Smooth muscle cell (in vitro differentiated cells): ENCODE measurements around the gene KCTD17. TPM values are rescaled to one million over a fixed set of nuclear protein-coding genes. Genes with fewer than 3 reads are reported as not detected.

ENCODE experiments used
- DNase-seq: peaks from one replicate; lab custom pipeline; 2025; ENCODE audit not compliant: unreplicated experiment; lab: John Stamatoyannopoulos, UW
- H2AFZ ChIP-seq: fragments of 200-600 bp; sonication (generic); 2 replicates; pipeline ENCODE4 v1.6.0; 2016; ENCODE audit warnings: antibody characterized with exemption, low read depth, mild to moderate bottlenecking
- H3F3A ChIP-seq: fragments of 200-600 bp; sonication (generic); 2 replicates; pipeline ENCODE4 v1.6.0; 2017; ENCODE audit warnings: antibody characterized with exemption, low read depth
- H3K27ac ChIP-seq: fragments of 200-600 bp; sonication (generic); 2 replicates; pipeline ENCODE4 v1.5.1; 2016; ENCODE audit warnings: low read depth, mild to moderate bottlenecking
- H3K27me3 ChIP-seq: fragments of 200-600 bp; sonication (generic); 2 replicates; pipeline ENCODE4 v1.6.1; 2016; ENCODE audit warnings: low read depth, mild to moderate bottlenecking
- H3K36me3 ChIP-seq: fragments of 200-600 bp; sonication (generic); 2 replicates; pipeline ENCODE4 v1.5.1; 2016; ENCODE audit warnings: low read depth
- H3K4me1 ChIP-seq: fragments of 200-600 bp; sonication (generic); 2 replicates; pipeline ENCODE4 v1.5.1; 2016; ENCODE audit warnings: low read depth
- H3K4me2 ChIP-seq: fragments of 200-600 bp; sonication (generic); 2 replicates; pipeline ENCODE4 v1.6.0; 2016; ENCODE audit warnings: mild to moderate bottlenecking
- H3K4me3 ChIP-seq: fragments of 200-600 bp; sonication (generic); 2 replicates; pipeline ENCODE4 v1.5.1; 2016; ENCODE audit warnings: mild to moderate bottlenecking
- H3K79me2 ChIP-seq: fragments of 200-600 bp; sonication (generic); 2 replicates; pipeline ENCODE4 v1.6.0; 2016; ENCODE audit warnings: low read depth, mild to moderate bottlenecking
- H3K9ac ChIP-seq: fragments of 200-600 bp; sonication (generic); 2 replicates; pipeline ENCODE4 v1.6.0; 2016; ENCODE audit warnings: low read depth
- H3K9me3 ChIP-seq: fragments of 200-600 bp; sonication (generic); replicated peaks from 2 replicates; pipeline ENCODE4 v1.5.1; 2016; ENCODE audit warnings: low read depth
- H4K20me1 ChIP-seq: fragments of 200-600 bp; sonication (generic); 2 replicates; pipeline ENCODE4 v1.6.0; 2016; ENCODE audit warnings: low read depth
- WGBS: methylation state at CpG from one replicate; pipeline ENCODE4 v1.1.7; 2016; ENCODE audit warnings: low lambda C conversion rate; 5-methylcytosine and 5-hydroxymethylcytosine counted together
- polyA plus RNA-seq: library from polyadenylated mRNA; unstranded; fragments of >200 nt; fragmentation: Nextera tagmentation; extraction: Ambion mirVana; gene quantifications from 2 replicates; pipeline ENCODE4 v1.2.1, GENCODE V29; 2016
- total RNA-seq: library from RNA; depleted of rRNA; stranded (reverse); fragments of >200 nt; gene quantifications from 2 replicates; pipeline ENCODE4 v1.2.3, GENCODE V29; 2014
- TF ChIP-seq, protein P1 (sequence below): fragments of 200-600 bp; sonication (generic); IDR thresholded peaks from 2 replicates; pipeline ENCODE4 v1.5.1; 2017; ENCODE audit warnings: borderline replicate concordance, mild to moderate bottlenecking, antibody characterized with exemption; ENCODE audit not compliant: insufficient read depth, poor library complexity, severe bottlenecking

KCTD17 gene
- total and polyA plus RNA-seq, 2 experiments from 2014 or later: 20.0 to 36.9 TPM

- no peak overlapping the region for H3K4me2 ChIP-seq
- no peak overlapping the region for H3K9ac ChIP-seq
- no peaks in the 10 kb centered on the region for H3F3A ChIP-seq
- H2AFZ ChIP-seq: no peak overlapping the region
- no peaks in the 10 kb centered on the region for H3K9me3 ChIP-seq
- H3K36me3 ChIP-seq: no peaks in the 10 kb centered on the region
- no peak overlapping the region for H3K4me3 ChIP-seq
- H4K20me1 ChIP-seq: peaks cover 59% of the 10 kb centered on the region
- H3K27me3 ChIP-seq: no peaks in the 10 kb centered on the region
- TF ChIP-seq, protein P1, sequence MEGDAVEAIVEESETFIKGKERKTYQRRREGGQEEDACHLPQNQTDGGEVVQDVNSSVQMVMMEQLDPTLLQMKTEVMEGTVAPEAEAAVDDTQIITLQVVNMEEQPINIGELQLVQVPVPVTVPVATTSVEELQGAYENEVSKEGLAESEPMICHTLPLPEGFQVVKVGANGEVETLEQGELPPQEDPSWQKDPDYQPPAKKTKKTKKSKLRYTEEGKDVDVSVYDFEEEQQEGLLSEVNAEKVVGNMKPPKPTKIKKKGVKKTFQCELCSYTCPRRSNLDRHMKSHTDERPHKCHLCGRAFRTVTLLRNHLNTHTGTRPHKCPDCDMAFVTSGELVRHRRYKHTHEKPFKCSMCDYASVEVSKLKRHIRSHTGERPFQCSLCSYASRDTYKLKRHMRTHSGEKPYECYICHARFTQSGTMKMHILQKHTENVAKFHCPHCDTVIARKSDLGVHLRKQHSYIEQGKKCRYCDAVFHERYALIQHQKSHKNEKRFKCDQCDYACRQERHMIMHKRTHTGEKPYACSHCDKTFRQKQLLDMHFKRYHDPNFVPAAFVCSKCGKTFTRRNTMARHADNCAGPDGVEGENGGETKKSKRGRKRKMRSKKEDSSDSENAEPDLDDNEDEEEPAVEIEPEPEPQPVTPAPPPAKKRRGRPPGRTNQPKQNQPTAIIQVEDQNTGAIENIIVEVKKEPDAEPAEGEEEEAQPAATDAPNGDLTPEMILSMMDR: no peak
- no peak for DNase-seq
- H3K27ac ChIP-seq: no peak overlapping the region
- no peaks in the 10 kb centered on the region for H3K4me1 ChIP-seq
- peaks cover 12% of the 10 kb centered on the region for H3K79me2 ChIP-seq
- 81% methylated on average over 5 of the region's 5 CpGs for WGBS
These were observed 25.2 kb upstream of the KCTD17 start for GRCh38 chr22:37026325-37026724.

GRCh38 chr22:37027556-37027955 is 24.0 kb upstream of the KCTD17 start:
- Histone ChIP-seq H3K9ac (no peak overlapping the region), H4K20me1 (peaks cover 48% of the 10 kb centered on the region), H3K36me3 (no peaks in the 10 kb centered on the region), H3K4me3 (no peak overlapping the region), H3K79me2 (peaks cover 5% of the 10 kb centered on the region), H3K4me2 (no peak overlapping the region), H2AFZ (no peak overlapping the region), H3F3A (no peaks in the 10 kb centered on the region), H3K27ac (no peak overlapping the region), H3K9me3 (no peaks in the 10 kb centered on the region), H3K27me3 (no peaks in the 10 kb centered on the region), H3K4me1 (no peaks in the 10 kb centered on the region)
- TF ChIP-seq, protein P1: no peak
- DNase-seq: no peak
- 95% methylated on average over 7 of the region's 7 CpGs for WGBS

DNA sequence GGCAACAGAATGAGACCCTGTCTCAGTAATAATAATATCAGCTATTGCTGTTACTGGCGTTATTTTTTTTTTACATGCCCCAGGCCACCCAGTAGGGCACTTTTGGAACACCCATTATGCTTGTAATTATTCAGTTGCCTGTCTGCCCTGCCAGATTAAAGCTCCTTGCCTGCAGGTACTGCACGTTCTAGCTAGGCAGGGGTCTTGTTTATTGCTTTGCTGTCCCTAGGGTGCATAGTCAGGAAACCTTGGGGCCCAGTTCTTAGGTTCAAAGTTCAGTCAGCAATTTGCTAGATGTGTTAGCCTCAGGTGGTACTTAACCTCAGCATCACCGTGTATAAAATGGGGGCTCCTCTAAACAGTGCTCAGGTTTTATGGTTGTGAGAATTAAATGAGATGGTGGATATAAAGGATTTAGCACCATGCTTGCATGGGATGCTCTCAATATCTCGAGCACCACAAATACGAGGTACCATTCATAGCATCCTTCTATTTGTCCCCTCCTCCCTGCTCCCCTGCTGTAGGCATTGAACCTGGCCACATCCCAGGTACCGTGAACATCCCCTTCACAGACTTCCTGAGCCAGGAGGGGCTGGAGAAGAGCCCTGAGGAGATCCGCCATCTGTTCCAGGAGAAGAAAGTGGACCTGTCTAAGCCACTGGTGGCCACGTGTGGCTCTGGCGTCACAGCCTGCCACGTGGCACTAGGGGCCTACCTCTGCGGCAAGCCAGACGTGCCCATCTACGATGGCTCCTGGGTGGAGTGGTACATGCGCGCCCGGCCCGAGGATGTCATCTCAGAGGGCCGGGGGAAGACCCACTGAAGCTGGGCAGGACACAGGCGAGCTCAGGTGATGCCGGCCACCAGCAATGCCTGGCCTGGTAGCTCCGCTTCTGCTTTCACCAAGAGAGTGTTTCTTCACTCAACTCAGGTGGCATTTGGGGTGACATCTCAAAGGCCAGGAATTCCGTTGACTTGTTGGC is 22.6 kb upstream of the KCTD17 start:
- H3K27me3 ChIP-seq: no peaks in the 10 kb centered on the region
- no peak overlapping the region for H2AFZ ChIP-seq
- WGBS: 96% methylated on average over 22 of the region's 22 CpGs
- TF ChIP-seq, protein P1: no peak
- no peaks in the 10 kb centered on the region for H3K9me3 ChIP-seq
- H4K20me1 ChIP-seq: peaks cover 34% of the 10 kb centered on the region
- peaks cover 3% of the 10 kb centered on the region for H3F3A ChIP-seq
- DNase-seq: no peak
- no peak overlapping the region for H3K27ac ChIP-seq
- no peak overlapping the region for H3K4me3 ChIP-seq
- no peaks in the 10 kb centered on the region for H3K79me2 ChIP-seq
- H3K4me1 ChIP-seq: no peaks in the 10 kb centered on the region
- H3K9ac ChIP-seq: no peak overlapping the region
- H3K36me3 ChIP-seq: no peaks in the 10 kb centered on the region
- no peak overlapping the region for H3K4me2 ChIP-seq
